Smooth muscle cell (in vitro differentiated cells): ENCODE measurements around the gene CDAN1. TPM values are rescaled to one million over a fixed set of nuclear protein-coding genes. Genes with fewer than 3 reads are reported as not detected.

Experiments used
- DNase-seq: peaks from one replicate; lab custom pipeline; 2025; ENCODE audit not compliant: unreplicated experiment; lab: John Stamatoyannopoulos, UW
- H2AFZ ChIP-seq: fragments of 200-600 bp; sonication (generic); 2 replicates; pipeline ENCODE4 v1.6.0; 2016; ENCODE audit warnings: antibody characterized with exemption, low read depth, mild to moderate bottlenecking
- H3F3A ChIP-seq: fragments of 200-600 bp; sonication (generic); 2 replicates; pipeline ENCODE4 v1.6.0; 2017; ENCODE audit warnings: antibody characterized with exemption, low read depth
- H3K27ac ChIP-seq: fragments of 200-600 bp; sonication (generic); 2 replicates; pipeline ENCODE4 v1.5.1; 2016; ENCODE audit warnings: low read depth, mild to moderate bottlenecking
- H3K27me3 ChIP-seq: fragments of 200-600 bp; sonication (generic); 2 replicates; pipeline ENCODE4 v1.6.1; 2016; ENCODE audit warnings: low read depth, mild to moderate bottlenecking
- H3K36me3 ChIP-seq: fragments of 200-600 bp; sonication (generic); 2 replicates; pipeline ENCODE4 v1.5.1; 2016; ENCODE audit warnings: low read depth
- H3K4me1 ChIP-seq: fragments of 200-600 bp; sonication (generic); 2 replicates; pipeline ENCODE4 v1.5.1; 2016; ENCODE audit warnings: low read depth
- H3K4me2 ChIP-seq: fragments of 200-600 bp; sonication (generic); 2 replicates; pipeline ENCODE4 v1.6.0; 2016; ENCODE audit warnings: mild to moderate bottlenecking
- H3K4me3 ChIP-seq: fragments of 200-600 bp; sonication (generic); 2 replicates; pipeline ENCODE4 v1.5.1; 2016; ENCODE audit warnings: mild to moderate bottlenecking
- H3K79me2 ChIP-seq: fragments of 200-600 bp; sonication (generic); 2 replicates; pipeline ENCODE4 v1.6.0; 2016; ENCODE audit warnings: low read depth, mild to moderate bottlenecking
- H3K9ac ChIP-seq: fragments of 200-600 bp; sonication (generic); 2 replicates; pipeline ENCODE4 v1.6.0; 2016; ENCODE audit warnings: low read depth
- H3K9me3 ChIP-seq: fragments of 200-600 bp; sonication (generic); replicated peaks from 2 replicates; pipeline ENCODE4 v1.5.1; 2016; ENCODE audit warnings: low read depth
- H4K20me1 ChIP-seq: fragments of 200-600 bp; sonication (generic); 2 replicates; pipeline ENCODE4 v1.6.0; 2016; ENCODE audit warnings: low read depth
- CTCF ChIP-seq: fragments of 200-600 bp; sonication (generic); IDR thresholded peaks from 2 replicates; pipeline ENCODE4 v1.5.1; 2017; ENCODE audit warnings: borderline replicate concordance, mild to moderate bottlenecking, antibody characterized with exemption; ENCODE audit not compliant: insufficient read depth, poor library complexity, severe bottlenecking
- WGBS: methylation state at CpG from one replicate; pipeline ENCODE4 v1.1.7; 2016; ENCODE audit warnings: low lambda C conversion rate; 5-methylcytosine and 5-hydroxymethylcytosine counted together
- polyA plus RNA-seq: library from polyadenylated mRNA; unstranded; fragments of >200 nt; fragmentation: Nextera tagmentation; extraction: Ambion mirVana; gene quantifications from 2 replicates; pipeline ENCODE4 v1.2.1, GENCODE V29; 2016
- total RNA-seq: library from RNA; depleted of rRNA; stranded (reverse); fragments of >200 nt; gene quantifications from 2 replicates; pipeline ENCODE4 v1.2.3, GENCODE V29; 2014

CDAN1 gene, protein sequence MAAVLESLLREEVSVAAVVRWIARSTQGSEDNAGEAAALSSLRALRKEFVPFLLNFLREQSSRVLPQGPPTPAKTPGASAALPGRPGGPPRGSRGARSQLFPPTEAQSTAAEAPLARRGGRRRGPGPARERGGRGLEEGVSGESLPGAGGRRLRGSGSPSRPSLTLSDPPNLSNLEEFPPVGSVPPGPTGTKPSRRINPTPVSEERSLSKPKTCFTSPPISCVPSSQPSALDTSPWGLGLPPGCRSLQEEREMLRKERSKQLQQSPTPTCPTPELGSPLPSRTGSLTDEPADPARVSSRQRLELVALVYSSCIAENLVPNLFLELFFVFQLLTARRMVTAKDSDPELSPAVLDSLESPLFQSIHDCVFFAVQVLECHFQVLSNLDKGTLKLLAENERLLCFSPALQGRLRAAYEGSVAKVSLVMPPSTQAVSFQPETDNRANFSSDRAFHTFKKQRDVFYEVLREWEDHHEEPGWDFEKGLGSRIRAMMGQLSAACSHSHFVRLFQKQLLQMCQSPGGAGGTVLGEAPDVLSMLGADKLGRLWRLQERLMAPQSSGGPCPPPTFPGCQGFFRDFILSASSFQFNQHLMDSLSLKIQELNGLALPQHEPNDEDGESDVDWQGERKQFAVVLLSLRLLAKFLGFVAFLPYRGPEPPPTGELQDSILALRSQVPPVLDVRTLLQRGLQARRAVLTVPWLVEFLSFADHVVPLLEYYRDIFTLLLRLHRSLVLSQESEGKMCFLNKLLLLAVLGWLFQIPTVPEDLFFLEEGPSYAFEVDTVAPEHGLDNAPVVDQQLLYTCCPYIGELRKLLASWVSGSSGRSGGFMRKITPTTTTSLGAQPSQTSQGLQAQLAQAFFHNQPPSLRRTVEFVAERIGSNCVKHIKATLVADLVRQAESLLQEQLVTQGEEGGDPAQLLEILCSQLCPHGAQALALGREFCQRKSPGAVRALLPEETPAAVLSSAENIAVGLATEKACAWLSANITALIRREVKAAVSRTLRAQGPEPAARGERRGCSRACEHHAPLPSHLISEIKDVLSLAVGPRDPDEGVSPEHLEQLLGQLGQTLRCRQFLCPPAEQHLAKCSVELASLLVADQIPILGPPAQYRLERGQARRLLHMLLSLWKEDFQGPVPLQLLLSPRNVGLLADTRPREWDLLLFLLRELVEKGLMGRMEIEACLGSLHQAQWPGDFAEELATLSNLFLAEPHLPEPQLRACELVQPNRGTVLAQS
- total RNA-seq (6.1 and 6.4 TPM in 2 replicates), polyA plus RNA-seq (6.9 and 11.8 TPM in 2 replicates)

DNA sequence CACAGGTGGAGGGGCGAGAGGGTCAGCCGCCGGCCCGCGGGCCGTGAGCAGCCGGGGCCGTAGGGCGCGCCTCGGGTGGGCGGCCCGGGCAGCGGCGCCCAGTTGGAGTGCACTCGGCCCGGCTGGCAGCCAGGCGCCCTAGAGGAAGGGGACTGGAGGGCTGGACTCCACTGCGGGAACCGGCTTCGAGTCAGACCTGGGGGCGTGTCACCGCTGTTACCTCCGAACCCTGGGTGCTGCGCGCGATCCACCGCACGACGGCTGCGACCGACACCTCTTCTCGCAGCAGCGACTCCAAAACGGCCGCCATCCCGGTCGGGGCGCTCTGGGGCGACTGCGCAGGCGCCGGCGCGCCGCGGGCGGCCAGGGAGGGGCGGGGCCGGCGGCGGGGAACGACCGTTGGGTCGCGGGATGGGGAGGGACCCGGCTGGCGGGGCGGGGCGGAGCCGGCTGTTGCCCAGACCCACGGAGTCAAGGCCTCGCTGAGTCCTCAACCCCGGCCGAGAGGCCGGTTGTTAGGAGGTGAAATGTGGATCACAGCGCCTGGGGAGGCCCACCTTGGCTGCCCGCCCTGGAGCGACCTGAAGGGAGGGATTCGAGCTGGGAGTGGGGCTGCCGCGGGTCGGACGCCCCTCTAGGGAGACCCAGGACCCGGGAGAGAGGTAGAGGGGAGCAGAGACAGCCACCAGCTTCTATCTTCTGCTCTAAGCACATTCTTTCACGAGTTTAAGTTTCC lies at the start of gene CDAN1:
TSS of gene CDAN1 (minus strand) at position 336 of the 736 bp plus-strand sequence. CDS start at position 310, 26 bp downstream.
- Histone ChIP-seq H4K20me1 (peaks cover 10% of the 10 kb centered on the region), H3K4me1 (no peaks in the 10 kb centered on the region), H3K4me2 (peak within 1 kb of the TSS; percentile 93), H3K9me3 (no peaks in the 10 kb centered on the region), H3K79me2 (peaks cover 16% of the 10 kb centered on the region), H2AFZ (peak within 1 kb of the TSS; percentile 87), H3K9ac (peak within 1 kb of the TSS; percentile 75), H3K4me3 (peak within 1 kb of the TSS; percentile 95), H3K36me3 (no peaks in the 10 kb centered on the region), H3K27me3 (no peaks in the 10 kb centered on the region), H3F3A (peaks cover 7% of the 10 kb centered on the region), H3K27ac (peak within 1 kb of the TSS; percentile 69)
- TF ChIP-seq CTCF = no peak
- DNase-seq = peak; percentile 83
- under 1% methylated on average over 50 of the region's 76 CpGs for WGBS

DNA sequence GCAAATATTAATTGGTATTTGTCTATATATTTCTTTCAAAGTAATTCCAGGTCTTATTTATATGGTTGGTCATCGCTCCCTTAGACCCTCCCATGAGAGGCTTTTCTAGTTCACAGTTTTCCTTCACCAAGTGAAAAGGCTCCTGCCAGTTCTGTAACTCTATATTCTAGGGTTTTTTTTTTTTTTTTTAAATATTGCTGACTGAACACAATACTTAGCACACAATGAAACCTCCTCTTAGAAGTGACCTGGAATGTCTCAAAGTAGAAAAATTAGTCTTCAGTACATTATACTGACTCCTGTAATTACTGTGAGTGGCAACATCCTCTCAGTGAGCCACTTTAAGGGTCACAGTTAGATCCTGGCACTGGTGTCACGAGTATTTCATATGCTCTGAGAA lies 48.6 kb upstream of the CDAN1 start:
- no peak for DNase-seq
- Histone ChIP-seq H3K9me3 (no peaks in the 10 kb centered on the region), H4K20me1 (no peaks in the 10 kb centered on the region), H3K4me3 (no peak overlapping the region), H2AFZ (no peak overlapping the region), H3K4me1 (no peaks in the 10 kb centered on the region), H3K27me3 (no peaks in the 10 kb centered on the region), H3K79me2 (no peaks in the 10 kb centered on the region), H3K9ac (no peak overlapping the region), H3K27ac (no peak overlapping the region), H3F3A (no peaks in the 10 kb centered on the region), H3K36me3 (peaks cover 12% of the 10 kb centered on the region), H3K4me2 (no peak overlapping the region)
- WGBS = 93% methylated on average over 2 of the region's 2 CpGs
- TF ChIP-seq CTCF = no peak

DNA sequence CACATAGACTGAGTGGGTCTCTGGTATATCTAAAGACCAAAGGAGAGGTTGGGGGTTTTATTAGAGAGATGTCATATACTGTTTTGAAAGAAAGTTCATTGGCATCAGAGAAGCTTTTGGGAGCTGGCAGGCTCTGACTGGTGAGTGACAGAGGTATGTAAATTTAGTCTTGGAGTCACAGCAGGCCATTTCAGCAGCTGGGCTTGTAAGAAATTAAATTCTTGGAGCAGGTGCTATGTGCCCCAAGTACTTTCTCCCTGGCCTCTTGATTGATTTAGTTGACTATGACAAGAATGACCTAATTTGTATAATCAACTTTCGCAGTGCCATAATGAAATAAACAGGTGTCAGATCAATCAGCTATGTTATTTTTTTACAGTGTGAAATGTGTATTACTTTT lies 47.8 kb upstream of the CDAN1 start:
- Histone ChIP-seq H3K27ac (no peak overlapping the region), H2AFZ (no peak overlapping the region), H3K79me2 (no peaks in the 10 kb centered on the region), H3K27me3 (no peaks in the 10 kb centered on the region), H3K4me1 (no peaks in the 10 kb centered on the region), H3K9ac (no peak overlapping the region), H3F3A (no peaks in the 10 kb centered on the region), H3K9me3 (no peaks in the 10 kb centered on the region), H4K20me1 (no peaks in the 10 kb centered on the region), H3K36me3 (peaks cover 12% of the 10 kb centered on the region), H3K4me2 (no peak overlapping the region), H3K4me3 (no peak overlapping the region)
- TF ChIP-seq CTCF = no peak
- WGBS = 97% methylated on average over 1 of the region's 1 CpG
- DNase-seq = no peak
